GM19099 (cell line): ENCODE data around the gene ITPRIPL1.

Experiments
- POLR2A ChIP-seq: IDR thresholded peaks from 3 replicates; pipeline ENCODE4 v1.6.1; 2011; ENCODE audit warnings: low read depth; ENCODE audit not compliant: insufficient read length; ENCODE audit errors: extremely low read depth

Gene ITPRIPL1

GRCh38 chr2:96340493-96341414, 15.6 kb downstream of the ITPRIPL1 start:
- no peak for TF ChIP-seq POLR2A

GRCh38 chr2:96341641-96342040, 16.5 kb downstream of the ITPRIPL1 start:
- TF ChIP-seq POLR2A: no peak

GRCh38 chr2:96342085-96342484, 17.0 kb downstream of the ITPRIPL1 start:
- TF ChIP-seq POLR2A: no peak

DNA sequence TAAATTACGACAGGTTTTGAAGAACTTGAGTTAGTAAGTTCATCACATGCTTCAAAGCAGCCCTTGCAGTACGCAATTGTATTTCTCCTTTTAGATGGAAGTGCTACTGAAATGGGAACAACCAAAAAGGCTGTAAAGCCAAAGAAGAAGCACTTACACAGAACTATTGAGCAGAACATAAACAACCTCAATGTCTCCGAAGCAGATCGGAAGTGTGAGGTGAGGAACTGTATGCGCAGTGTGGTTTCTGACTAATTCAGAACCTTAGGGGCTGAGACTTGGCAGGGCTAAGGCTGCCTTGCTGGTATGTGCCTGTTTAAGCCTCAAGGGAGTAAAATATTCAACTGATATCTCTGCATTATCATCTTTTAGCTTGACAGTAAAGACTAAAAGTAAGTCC, 18.9 kb downstream of the ITPRIPL1 start:
- no peak for TF ChIP-seq POLR2A

DNA sequence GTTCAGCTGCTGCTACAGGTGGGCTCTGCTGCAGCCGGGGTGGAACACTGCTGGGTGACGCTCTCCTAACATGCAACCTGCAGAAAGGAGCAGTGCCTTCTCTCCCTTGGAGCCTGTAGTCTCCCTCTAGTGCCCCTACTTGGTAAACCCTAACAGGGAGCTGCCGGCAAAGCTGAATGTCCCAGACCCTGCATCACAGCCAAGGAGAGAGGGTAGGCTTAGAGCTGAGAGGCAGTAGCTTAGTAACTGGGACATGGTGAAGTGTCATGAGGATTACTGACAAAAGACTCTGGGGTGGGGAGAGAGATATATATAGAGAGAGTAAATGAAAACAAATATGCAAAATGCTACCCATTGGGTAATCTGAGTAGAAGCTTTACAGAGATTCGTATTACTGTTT, 20.3 kb downstream of the ITPRIPL1 start:
- TF ChIP-seq POLR2A: no peak

- no peak for TF ChIP-seq POLR2A
These were observed 20.8 kb downstream of the ITPRIPL1 start for GRCh38 chr2:96345868-96346462.

GRCh38 chr2:96347395-96347794, 22.3 kb downstream of the ITPRIPL1 start:
- TF ChIP-seq POLR2A: no peak

GRCh38 chr2:96353032-96353561, 28.0 kb downstream of the ITPRIPL1 start:
- no peak for TF ChIP-seq POLR2A

GRCh38 chr2:96353606-96354101, 28.5 kb downstream of the ITPRIPL1 start:
- no peak for TF ChIP-seq POLR2A

DNA sequence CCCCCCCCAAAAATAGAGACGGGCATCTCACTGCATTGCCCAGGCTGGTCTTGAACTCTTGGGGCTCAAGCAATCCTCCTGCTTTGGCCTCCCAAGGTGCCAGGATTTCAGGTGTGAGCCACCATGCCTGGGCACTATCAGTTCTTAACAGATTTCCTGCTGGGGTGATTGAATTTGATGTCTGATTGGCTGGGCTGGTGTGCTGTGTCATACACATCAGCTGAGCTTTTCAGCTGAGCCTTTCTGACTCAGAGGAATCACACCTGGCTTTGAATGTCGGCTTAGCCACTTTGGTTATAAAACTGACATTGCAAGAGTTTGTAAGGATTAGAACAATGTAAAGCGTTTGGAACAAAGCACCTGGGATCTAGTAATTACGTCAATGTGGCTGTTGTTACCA, 29.4 kb downstream of the ITPRIPL1 start:
- no peak for TF ChIP-seq POLR2A

DNA sequence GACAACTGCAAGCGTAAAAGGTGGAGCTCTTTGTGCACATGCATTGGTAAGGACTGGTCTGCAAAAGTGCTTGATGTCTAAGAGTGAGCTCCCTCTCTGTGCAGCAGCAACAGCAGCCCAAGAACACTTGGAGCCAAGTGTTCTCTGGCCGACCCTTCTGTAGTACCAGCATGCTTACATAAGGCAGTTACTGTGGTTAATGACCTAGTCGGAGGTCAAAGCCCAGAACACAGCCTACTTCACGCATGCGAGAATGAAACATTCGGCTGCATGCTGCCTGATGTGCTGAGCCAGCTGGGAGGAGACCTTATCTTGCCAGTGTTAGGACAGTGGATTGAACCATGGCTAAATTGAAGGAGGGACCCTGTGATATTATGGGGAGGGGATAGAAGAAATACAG, 31.8 kb downstream of the ITPRIPL1 start:
- TF ChIP-seq POLR2A: no peak

GRCh38 chr2:96359310-96359709, 34.2 kb downstream of the ITPRIPL1 start:
- no peak for TF ChIP-seq POLR2A

DNA sequence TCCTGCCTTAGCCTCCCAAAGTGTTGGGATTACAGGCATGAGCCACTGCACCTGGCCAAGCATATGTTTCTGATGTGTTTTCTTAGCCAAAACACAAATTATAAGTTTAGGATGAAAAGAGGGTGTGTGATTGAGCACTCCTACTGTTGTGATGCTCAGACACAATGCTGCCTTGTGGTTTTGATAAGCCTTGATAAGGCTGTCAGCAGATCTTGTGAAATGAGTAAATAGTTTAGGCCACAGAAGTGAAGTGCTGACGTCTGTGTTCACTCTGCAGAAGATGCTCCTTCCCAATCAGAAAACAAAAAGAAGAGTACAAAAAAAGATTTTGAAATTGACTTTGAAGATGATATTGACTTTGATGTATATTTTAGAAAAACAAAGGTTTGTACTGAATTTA, 34.7 kb downstream of the ITPRIPL1 start:
- TF ChIP-seq POLR2A: no peak

- no peak for TF ChIP-seq POLR2A
These were observed 36.6 kb downstream of the ITPRIPL1 start for GRCh38 chr2:96361751-96362150.

DNA sequence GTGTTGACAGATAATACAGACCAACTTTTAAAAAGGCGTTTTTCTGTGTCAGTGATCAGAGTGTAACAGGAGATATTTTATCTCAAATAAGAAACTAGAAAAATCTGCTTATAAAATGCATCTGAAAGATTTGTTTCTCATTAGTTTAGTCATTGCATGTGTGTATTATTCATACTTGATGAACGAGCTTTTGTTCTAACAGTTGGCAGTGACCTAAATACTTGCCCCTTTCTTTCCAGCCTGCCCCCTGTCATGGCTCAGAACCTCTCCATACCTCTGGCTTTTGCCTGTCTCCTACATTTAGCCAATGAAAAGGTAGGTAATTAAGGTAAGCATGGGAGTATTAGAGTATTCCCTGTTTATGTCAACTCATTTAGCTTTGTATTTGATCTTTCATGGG, 44.1 kb downstream of the ITPRIPL1 start:
- TF ChIP-seq POLR2A: no peak
